Mesenchymal stem cell (in vitro differentiated cells and primary cell): ENCODE results near the gene LAMB2.

Experiments
- DNase-seq: peaks from one replicate; pipeline ENCODE4 v3.0.0-alpha.2; 2013
- H2AFZ ChIP-seq: one replicate; pipeline ENCODE4 v1.6.1; 2013; ENCODE audit warnings: low read depth, mild to moderate bottlenecking, control low read depth, inconsistent platforms, low read length, moderate library complexity
- H2AK5ac ChIP-seq: 2 replicates; pipeline ENCODE4 v1.6.1; 2013; ENCODE audit warnings: low read length, moderate library complexity, mild to moderate bottlenecking, inconsistent platforms; ENCODE audit not compliant: severe bottlenecking
- H2BK120ac ChIP-seq: one replicate; pipeline ENCODE4 v1.6.1; 2013; ENCODE audit warnings: low read depth, mild to moderate bottlenecking, inconsistent platforms, low read length, moderate library complexity
- H2BK12ac ChIP-seq, 2 experiments: one replicate each; pipeline ENCODE4 v1.6.1; 2013; ENCODE audit warnings: inconsistent platforms in 2 of 2, low read length in 2 of 2, mild to moderate bottlenecking in 2 of 2, moderate library complexity in 2 of 2, control low read depth in 1 of 2
- H2BK15ac ChIP-seq: one replicate; pipeline ENCODE4 v1.6.1; 2013; ENCODE audit warnings: mild to moderate bottlenecking, low read depth, inconsistent platforms; ENCODE audit not compliant: poor library complexity, severe bottlenecking
- H2BK5ac ChIP-seq: 2 replicates; pipeline ENCODE4 v1.6.1; 2013; ENCODE audit warnings: low read depth, mild to moderate bottlenecking, low read length, control low read depth, inconsistent platforms; ENCODE audit not compliant: poor library complexity, severe bottlenecking
- H3K14ac ChIP-seq, 2 experiments: one replicate each; pipeline ENCODE4 v1.6.1; 2013; ENCODE audit warnings: inconsistent platforms in 2 of 2, low read length in 2 of 2, control low read depth in 1 of 2, mild to moderate bottlenecking in 1 of 2, moderate library complexity in 1 of 2
- H3K18ac ChIP-seq, 2 experiments: one replicate each; pipeline ENCODE4 v1.6.1; 2013; ENCODE audit warnings: inconsistent platforms in 2 of 2, low read length in 2 of 2, control low read depth in 1 of 2, low read depth in 1 of 2, mild to moderate bottlenecking in 1 of 2
- H3K23ac ChIP-seq, 2 experiments: one replicate each; pipeline ENCODE4 v1.6.1; 2013; ENCODE audit warnings: inconsistent platforms in 2 of 2, low read length in 2 of 2, mild to moderate bottlenecking in 2 of 2, moderate library complexity in 2 of 2, control low read depth in 1 of 2
- H3K27ac ChIP-seq: 2 replicates; pipeline ENCODE4 v1.5.1; 2013; ENCODE audit warnings: mild to moderate bottlenecking, moderate library complexity, low read length, control low read depth, inconsistent platforms; ENCODE audit not compliant: poor library complexity, severe bottlenecking
- H3K27me3 ChIP-seq, 2 experiments: 2 replicates each; pipeline versions ENCODE4 v1.6.1 to v1.7.0; 2013; ENCODE audit warnings: low read length in 2 of 2, mild to moderate bottlenecking in 2 of 2, moderate library complexity in 2 of 2, control low read depth in 1 of 2, inconsistent platforms in 1 of 2; ENCODE audit not compliant: control insufficient read depth in 1 of 2, insufficient read depth in 1 of 2
- H3K36me3 ChIP-seq, 2 experiments: 2 replicates each; pipeline versions ENCODE4 v1.6.1 to v1.7.0; 2013; ENCODE audit warnings: low read length in 2 of 2, control low read depth in 1 of 2, inconsistent platforms in 1 of 2, low read depth in 1 of 2, mild to moderate bottlenecking in 1 of 2; ENCODE audit not compliant: insufficient read depth in 2 of 2, control insufficient read depth in 1 of 2
- H3K4ac ChIP-seq, 2 experiments: one replicate each; pipeline ENCODE4 v1.6.1; 2013; ENCODE audit warnings: inconsistent platforms in 2 of 2, low read length in 2 of 2, mild to moderate bottlenecking in 2 of 2, moderate library complexity in 2 of 2, control low read depth in 1 of 2, low read depth in 1 of 2
- H3K4me1 ChIP-seq: 2 replicates; pipeline ENCODE4 v1.6.1; 2013; ENCODE audit warnings: low read depth, low read length, control low read depth; ENCODE audit not compliant: control insufficient read depth, insufficient read depth
- H3K4me2 ChIP-seq: 2 replicates; pipeline ENCODE4 v1.6.1; 2013; ENCODE audit warnings: low read length, mild to moderate bottlenecking, inconsistent platforms; ENCODE audit not compliant: poor library complexity, severe bottlenecking
- H3K4me3 ChIP-seq, 2 experiments: 2 replicates each; pipeline versions ENCODE4 v1.5.1 to v1.7.0; 2013; ENCODE audit warnings: low read length in 2 of 2, mild to moderate bottlenecking in 2 of 2, control low read depth in 1 of 2, low read depth in 1 of 2; ENCODE audit not compliant: insufficient read depth in 1 of 2
- H3K79me1 ChIP-seq: replicated peaks from 2 replicates; pipeline ENCODE4 v1.6.1; 2013; ENCODE audit warnings: mild to moderate bottlenecking, control low read depth, low read length, inconsistent platforms; ENCODE audit not compliant: poor library complexity, severe bottlenecking
- H3K9ac ChIP-seq: 2 replicates; pipeline ENCODE4 v1.7.0; 2013; ENCODE audit warnings: mild to moderate bottlenecking, low read length, moderate library complexity
- H3K9me3 ChIP-seq: 2 replicates; pipeline ENCODE4 v1.7.0; 2013; ENCODE audit warnings: mild to moderate bottlenecking, low read length; ENCODE audit not compliant: control insufficient read depth
- H4K8ac ChIP-seq: one replicate; pipeline ENCODE4 v1.6.1; 2013; ENCODE audit warnings: inconsistent platforms, mild to moderate bottlenecking, low read length, moderate library complexity
- H4K91ac ChIP-seq: one replicate; pipeline ENCODE4 v1.6.1; 2013; ENCODE audit warnings: mild to moderate bottlenecking, low read length, inconsistent platforms
- WGBS: methylation state at CpG from one replicate; pipeline ENCODE4 v1.1.7; 2013; ENCODE audit warnings: mixed read lengths; 5-methylcytosine and 5-hydroxymethylcytosine counted together

LAMB2 gene

DNA sequence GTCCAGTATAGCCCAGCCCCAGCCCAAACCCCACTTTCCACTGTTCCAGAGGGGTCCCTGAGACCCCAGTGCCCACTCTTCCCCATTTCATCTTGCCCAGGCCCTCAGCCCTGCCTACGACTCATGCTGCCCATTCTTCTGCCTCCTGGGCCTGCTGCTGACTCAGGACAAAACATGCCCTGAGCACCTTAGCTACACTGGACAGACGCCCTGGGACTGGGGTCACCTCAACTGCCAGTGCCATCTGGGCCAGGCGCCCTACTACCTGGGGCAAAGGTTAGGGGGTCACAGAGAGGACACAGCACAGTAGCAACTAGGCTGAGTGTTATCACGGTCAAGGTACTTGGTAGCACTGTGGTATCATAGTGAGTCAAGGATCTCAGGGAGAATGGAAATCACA is 2.6 kb upstream of the LAMB2 start:
- Histone ChIP-seq H3K9ac (no peak overlapping the region), H3K4ac (no peak overlapping the region), H2BK12ac (peak overlapping the region in 1 of 2 experiments; percentile 33), H3K4me1 (peaks cover 33% of the 10 kb centered on the region), H3K27ac (no peak overlapping the region), H3K36me3 (peaks cover 12 to 15% of the 10 kb centered on the region in 2 experiments), H4K8ac (no peak overlapping the region), H3K4me2 (no peak overlapping the region), H3K9me3 (no peaks in the 10 kb centered on the region), H2BK15ac (no peak overlapping the region), H3K23ac (no peak overlapping the region), H3K18ac (no peak overlapping the region), H2BK5ac (no peak overlapping the region), H3K27me3 (peaks cover 11 to 13% of the 10 kb centered on the region in 2 experiments), H3K79me1 (peaks cover 12% of the 10 kb centered on the region), H3K14ac (no peak overlapping the region), H2AFZ (no peak overlapping the region), H3K4me3 (no peak overlapping the region), H2BK120ac (no peak overlapping the region), H2AK5ac (no peak overlapping the region), H4K91ac (no peak overlapping the region)
- DNase-seq = no peak
- 81% methylated on average over 4 of the region's 4 CpGs for WGBS

DNA sequence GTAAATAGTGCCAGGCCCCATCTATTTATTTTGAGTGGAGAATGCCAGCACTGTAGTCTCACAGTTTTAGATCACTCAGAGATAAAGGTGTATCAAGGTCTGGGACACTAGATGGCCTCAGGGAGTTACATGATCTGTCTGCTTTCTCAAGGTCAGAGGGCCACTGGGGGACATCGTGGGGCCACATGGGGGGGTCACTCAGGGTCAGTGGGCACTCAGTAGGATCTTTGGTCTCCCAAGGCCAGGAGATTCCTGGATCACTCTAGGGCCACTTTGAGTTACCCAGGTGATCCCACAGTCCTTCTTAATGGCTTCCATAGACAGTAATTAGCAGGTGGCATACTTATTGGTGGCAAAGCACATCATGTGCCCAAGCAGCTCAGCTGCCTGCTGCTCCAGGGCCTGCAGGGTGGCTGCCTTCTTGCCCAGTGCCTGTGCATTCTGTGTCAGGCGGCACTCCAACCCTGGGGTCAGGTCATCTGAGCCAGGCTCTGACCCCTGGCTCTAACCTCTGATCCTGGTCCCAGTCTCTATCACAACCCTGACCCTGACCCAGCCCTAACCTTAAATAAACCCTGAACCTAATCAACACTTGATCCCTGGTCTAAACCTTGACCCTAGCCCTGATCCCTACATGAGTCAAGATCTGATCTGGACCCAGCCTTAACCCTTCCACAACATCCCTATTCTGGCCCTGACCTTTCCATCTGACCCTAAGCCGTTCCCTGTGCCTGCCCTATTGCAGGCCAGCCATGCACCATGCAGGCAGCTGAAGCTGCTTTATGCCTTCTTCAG is 1.8 kb upstream of the LAMB2 start:
- Histone ChIP-seq H2AFZ (no peak overlapping the region), H3K4me1 (peaks cover 35% of the 10 kb centered on the region), H3K18ac (no peak overlapping the region), H2BK120ac (no peak overlapping the region), H3K23ac (peak overlapping the region in 1 of 2 experiments; percentile 28), H3K4me2 (no peak overlapping the region), H2AK5ac (peak overlapping the region; percentile 49), H3K9me3 (no peaks in the 10 kb centered on the region), H2BK12ac (peak overlapping the region in 1 of 2 experiments; percentile 84), H3K9ac (no peak overlapping the region), H4K91ac (peak overlapping the region; percentile 46), H3K27me3 (peaks cover 6 to 8% of the 10 kb centered on the region in 2 experiments), H4K8ac (peak overlapping the region; percentile 66), H3K4ac (peak overlapping the region in 1 of 2 experiments; percentile 69), H3K27ac (no peak overlapping the region), H2BK5ac (no peak overlapping the region), H2BK15ac (peak overlapping the region; percentile 20), H3K4me3 (peak overlapping the region in 1 of 2 experiments; percentile 92), H3K36me3 (peaks cover 20 to 23% of the 10 kb centered on the region in 2 experiments), H3K14ac (no peak overlapping the region), H3K79me1 (peaks cover 19% of the 10 kb centered on the region)
- WGBS = 65% methylated on average over 3 of the region's 3 CpGs
- DNase-seq = no peak

GRCh38 chr3:49133226-49133951 is 539 bp upstream of the LAMB2 start:
- no peaks in the 10 kb centered on the region for H3K9me3 ChIP-seq
- peaks cover 30% of the 10 kb centered on the region for H3K79me1 ChIP-seq
- H3K14ac ChIP-seq = peak overlapping the region in 1 of 2 experiments; percentile 5
- WGBS = under 1% methylated on average over 27 of the region's 30 CpGs
- H3K4me2 ChIP-seq = peak overlapping the region; percentile 64
- no peak overlapping the region for H2AK5ac ChIP-seq
- H3K4me1 ChIP-seq = peaks cover 41% of the 10 kb centered on the region
- peak overlapping the region; percentile 95 for H2AFZ ChIP-seq
- DNase-seq = peak; percentile 94
- peak overlapping the region; percentile 91 for H3K27ac ChIP-seq
- H3K27me3 ChIP-seq = peaks cover 4 to 6% of the 10 kb centered on the region in 2 experiments
- peak overlapping the region; percentile 73 to 92 for H3K4me3 ChIP-seq
- peak overlapping the region in 1 of 2 experiments; percentile 2 for H3K23ac ChIP-seq
- H3K9ac ChIP-seq = peak overlapping the region; percentile 90
- peak overlapping the region; percentile 97 for H4K8ac ChIP-seq
- H2BK12ac ChIP-seq = peak overlapping the region; percentile 4 to 12
- H2BK120ac ChIP-seq = peak overlapping the region; percentile 93
- peak overlapping the region; percentile 27 to 97 for H3K4ac ChIP-seq
- peak overlapping the region; percentile 79 for H2BK5ac ChIP-seq
- peaks cover 33 to 36% of the 10 kb centered on the region in 2 experiments for H3K36me3 ChIP-seq
- H2BK15ac ChIP-seq = peak overlapping the region; percentile 95
- peak overlapping the region; percentile 79 for H4K91ac ChIP-seq
- peak overlapping the region; percentile 89 for H3K18ac ChIP-seq

- no peak overlapping the region for H2BK5ac ChIP-seq
- H3K4me2 ChIP-seq = peak overlapping the region; percentile 64
- peak overlapping the region; percentile 2 for H2AFZ ChIP-seq
- H3K79me1 ChIP-seq = peaks cover 35% of the 10 kb centered on the region
- 52% methylated on average over 7 of the region's 9 CpGs for WGBS
- peak overlapping the region; percentile 64 for H4K91ac ChIP-seq
- no peak overlapping the region for H2BK120ac ChIP-seq
- peak overlapping the region in 1 of 2 experiments; percentile 99 for H3K18ac ChIP-seq
- no peak overlapping the region for H2BK15ac ChIP-seq
- H3K9ac ChIP-seq = peak overlapping the region; percentile 90
- peaks cover 39% of the 10 kb centered on the region for H3K4me1 ChIP-seq
- peaks cover 41% of the 10 kb centered on the region in 2 experiments for H3K36me3 ChIP-seq
- H3K4me3 ChIP-seq = peak overlapping the region; percentile 73 to 92
- no peaks in the 10 kb centered on the region for H3K27me3 ChIP-seq
- peak overlapping the region; percentile 39 for H4K8ac ChIP-seq
- H3K14ac ChIP-seq = peak overlapping the region in 1 of 2 experiments; percentile 99
- H3K27ac ChIP-seq = peak overlapping the region; percentile 91
- H3K4ac ChIP-seq = peak overlapping the region; percentile 79 to 95
- H2BK12ac ChIP-seq = peak overlapping the region in 1 of 2 experiments; percentile 70
- peak overlapping the region in 1 of 2 experiments; percentile 75 for H3K23ac ChIP-seq
- DNase-seq = no peak
- no peaks in the 10 kb centered on the region for H3K9me3 ChIP-seq
- peak overlapping the region; percentile 60 for H2AK5ac ChIP-seq
Measured at GRCh38 chr3:49132073-49132436, 795 bp downstream of the LAMB2 start.
